MCF 10A (cell line): ENCODE results near the gene FIBIN. TPM values are rescaled to one million over a fixed set of nuclear protein-coding genes. Genes with fewer than 3 reads are reported as not detected.

Source experiments
- BruUV-seq: library from RNA; stranded (reverse); fragments of 400-500 nt; replicated peaks from 2 replicates; lab custom pipeline; 2021; lab: Mats Ljungman, UMichigan
- CTCF ChIA-PET: fragments of 300-600 bp; sonication (Branson Sonifier 250); formaldehyde crosslinking; extraction: SDS; loops from one replicate; lab custom pipeline; 2021; ENCODE audit warnings: antibody characterized with exemption, inconsistent platforms; lab: Yijun Ruan, JAX
- POLR2A ChIA-PET: fragments of 300-600, 350-650 bp; sonication (Branson Sonifier 250); formaldehyde crosslinking; extraction: SDS; loops from one replicate; lab custom pipeline; 2020; ENCODE audit warnings: antibody characterized with exemption, inconsistent platforms; lab: Yijun Ruan, JAX
- DNase-seq: peaks from one replicate; pipeline ENCODE4 v3.0.0-alpha.2; 2018; ENCODE audit not compliant: unreplicated experiment
- H3K27ac Mint-ChIP-seq: one replicate; pipeline ENCODE4 v1.8.0; 2022; ENCODE audit warnings: mild to moderate bottlenecking, low read depth, mixed read lengths; ENCODE audit not compliant: unreplicated experiment
- H3K27me3 Mint-ChIP-seq: one replicate; pipeline ENCODE4 v1.8.0; 2022; ENCODE audit warnings: mixed read lengths; ENCODE audit not compliant: insufficient read depth, unreplicated experiment
- H3K36me3 Mint-ChIP-seq: one replicate; pipeline ENCODE4 v1.8.0; 2022; ENCODE audit warnings: mild to moderate bottlenecking, moderate library complexity, mixed read lengths; ENCODE audit not compliant: insufficient read depth, unreplicated experiment
- H3K4me1 Mint-ChIP-seq: one replicate; pipeline ENCODE4 v1.8.0; 2022; ENCODE audit warnings: mixed read lengths; ENCODE audit not compliant: insufficient read depth, unreplicated experiment
- H3K4me3 Mint-ChIP-seq: one replicate; pipeline ENCODE4 v1.8.0; 2022; ENCODE audit warnings: mild to moderate bottlenecking, moderate library complexity, mixed read lengths; ENCODE audit not compliant: unreplicated experiment
- H3K9me3 Mint-ChIP-seq: one replicate; pipeline ENCODE4 v1.8.0; 2022; ENCODE audit warnings: mixed read lengths; ENCODE audit not compliant: unreplicated experiment
- intact Hi-C: fragments of 100-400 bp; cut with micrococcal nuclease; formaldehyde crosslinking; loops from 2 replicates; pipeline ENCODE4 v1.14.1; 2022
- total RNA-seq: library from RNA; stranded (reverse); gene quantifications from 2 replicates; pipeline ENCODE4 v1.2.3, GENCODE V29; 2022
- TF ChIP-seq, protein P1 (sequence below): fragments of 200-600 bp; IDR thresholded peaks from one replicate; pipeline ENCODE4 v1.8.0; 2022; ENCODE audit warnings: antibody characterized with exemption, mild to moderate bottlenecking; ENCODE audit not compliant: unreplicated experiment

The FIBIN gene
- total RNA-seq, 1 experiment from 2014 or later = 5.0 TPM

DNA sequence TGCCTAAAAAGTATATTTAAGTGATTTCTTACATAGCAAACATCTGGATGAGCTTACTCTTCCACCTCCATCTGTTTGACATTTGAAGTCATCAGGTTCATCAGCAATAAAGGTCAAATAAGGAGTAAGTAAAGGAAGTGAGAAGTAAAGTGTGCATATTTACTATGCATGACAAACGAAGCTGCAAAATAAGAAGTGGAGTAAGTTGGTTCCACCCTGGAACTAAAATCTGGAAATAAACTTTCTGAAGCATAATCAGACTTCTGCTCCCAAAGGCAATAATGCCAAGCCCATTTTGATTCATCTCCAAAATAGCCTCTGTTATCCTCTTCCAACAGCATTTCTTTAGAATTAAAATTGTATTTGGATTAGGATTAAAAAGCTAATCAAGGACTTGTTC is 8.4 kb upstream of the FIBIN start:
- Mint-ChIP-seq H3K4me3 (no peak overlapping the region), H3K27ac (no peak overlapping the region), H3K4me1 (no peaks in the 10 kb centered on the region), H3K27me3 (no peaks in the 10 kb centered on the region), H3K36me3 (no peaks in the 10 kb centered on the region), H3K9me3 (peaks cover 23% of the 10 kb centered on the region)
- CTCF ChIA-PET = no interaction called here
- intact Hi-C loops = no loop called here
- TF ChIP-seq, protein P1, sequence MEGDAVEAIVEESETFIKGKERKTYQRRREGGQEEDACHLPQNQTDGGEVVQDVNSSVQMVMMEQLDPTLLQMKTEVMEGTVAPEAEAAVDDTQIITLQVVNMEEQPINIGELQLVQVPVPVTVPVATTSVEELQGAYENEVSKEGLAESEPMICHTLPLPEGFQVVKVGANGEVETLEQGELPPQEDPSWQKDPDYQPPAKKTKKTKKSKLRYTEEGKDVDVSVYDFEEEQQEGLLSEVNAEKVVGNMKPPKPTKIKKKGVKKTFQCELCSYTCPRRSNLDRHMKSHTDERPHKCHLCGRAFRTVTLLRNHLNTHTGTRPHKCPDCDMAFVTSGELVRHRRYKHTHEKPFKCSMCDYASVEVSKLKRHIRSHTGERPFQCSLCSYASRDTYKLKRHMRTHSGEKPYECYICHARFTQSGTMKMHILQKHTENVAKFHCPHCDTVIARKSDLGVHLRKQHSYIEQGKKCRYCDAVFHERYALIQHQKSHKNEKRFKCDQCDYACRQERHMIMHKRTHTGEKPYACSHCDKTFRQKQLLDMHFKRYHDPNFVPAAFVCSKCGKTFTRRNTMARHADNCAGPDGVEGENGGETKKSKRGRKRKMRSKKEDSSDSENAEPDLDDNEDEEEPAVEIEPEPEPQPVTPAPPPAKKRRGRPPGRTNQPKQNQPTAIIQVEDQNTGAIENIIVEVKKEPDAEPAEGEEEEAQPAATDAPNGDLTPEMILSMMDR = no peak
- no peak for DNase-seq
- POLR2A ChIA-PET = no interaction called here
- BruUV-seq = no TSS peak

DNA sequence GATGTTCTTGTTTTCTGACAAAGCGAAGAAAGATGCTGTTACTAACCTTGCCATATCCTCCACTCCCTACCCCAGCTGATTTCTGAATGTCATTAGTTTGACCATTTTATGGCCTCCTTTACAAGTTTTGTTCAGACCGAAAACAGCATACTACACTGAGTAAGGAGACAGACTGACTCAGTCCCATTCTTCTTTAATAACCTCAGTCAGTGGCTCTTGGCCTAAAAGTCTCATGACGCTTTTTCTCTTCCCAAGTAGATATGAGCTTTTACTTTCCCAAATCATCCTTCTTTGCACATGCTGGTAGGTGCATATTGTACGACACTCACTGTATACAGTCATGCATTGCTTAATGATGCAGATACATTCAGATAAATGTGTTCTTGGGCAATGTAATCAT is 8.0 kb upstream of the FIBIN start:
- H3K27ac Mint-ChIP-seq = no peak overlapping the region
- H3K4me3 Mint-ChIP-seq = no peak overlapping the region
- H3K9me3 Mint-ChIP-seq = peaks cover 23% of the 10 kb centered on the region
- ChIA-PET CTCF (interaction anchor here (0.6 to 1.0 kb wide), 3 partner anchors 55 to 352 kb away, joined by 3 to 4 read pairs (median 3); partner anchors contain the start of gene BBOX1), POLR2A (no interaction called here)
- no peaks in the 10 kb centered on the region for H3K27me3 Mint-ChIP-seq
- H3K36me3 Mint-ChIP-seq = no peaks in the 10 kb centered on the region
- BruUV-seq = no TSS peak
- no peaks in the 10 kb centered on the region for H3K4me1 Mint-ChIP-seq
- intact Hi-C loops = no loop called here
- TF ChIP-seq, protein P1 = no peak
- no peak for DNase-seq

DNA sequence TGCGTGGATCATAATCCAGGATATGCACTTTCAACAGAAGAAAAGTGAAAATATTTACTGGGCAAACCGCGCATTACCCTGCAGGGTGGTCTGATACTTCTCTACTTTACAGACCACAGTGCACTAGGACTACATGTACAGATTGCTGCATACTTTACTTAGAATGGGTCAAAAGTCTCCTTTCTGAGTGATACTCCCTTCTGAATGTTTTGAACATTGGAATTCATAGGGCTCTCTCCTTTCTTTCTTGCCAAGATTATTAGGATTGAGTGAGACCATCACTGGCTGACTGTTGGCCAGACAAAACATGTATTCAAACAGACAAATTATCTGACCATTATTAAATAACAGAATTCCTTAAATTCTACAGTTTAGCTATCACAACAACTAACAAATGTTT is 6.6 kb upstream of the FIBIN start:
- DNase-seq = no peak
- TF ChIP-seq, protein P1 = no peak
- BruUV-seq = no TSS peak
- Mint-ChIP-seq H3K27me3 (no peaks in the 10 kb centered on the region), H3K27ac (no peak overlapping the region), H3K4me1 (peaks cover 11% of the 10 kb centered on the region), H3K9me3 (peaks cover 14% of the 10 kb centered on the region), H3K36me3 (no peaks in the 10 kb centered on the region), H3K4me3 (no peak overlapping the region)
- ChIA-PET POLR2A (no interaction called here), CTCF (interaction anchor here (0.5 kb wide), 1 partner anchor 39 kb away, joined by 3 read pairs; no protein-coding TSS in a partner anchor)
- intact Hi-C loops = no loop called here

DNA sequence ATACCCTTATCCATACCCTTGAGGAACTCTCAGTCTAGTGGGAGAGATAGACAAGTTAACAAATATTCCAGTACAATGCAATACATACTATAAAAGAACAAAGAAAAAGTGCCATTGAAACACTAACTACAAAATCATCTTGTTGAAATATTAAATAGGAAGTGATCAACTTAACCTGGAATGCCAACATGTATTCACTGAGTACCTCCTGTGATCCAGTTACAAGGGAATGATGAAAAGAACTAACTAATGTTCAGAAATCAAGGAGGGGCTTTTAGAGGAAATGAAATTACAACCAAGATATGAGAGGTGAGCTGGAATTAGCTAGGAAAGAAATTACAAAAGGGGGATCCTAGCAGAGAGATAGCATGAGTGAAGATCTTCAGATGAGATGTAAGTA is 6.2 kb upstream of the FIBIN start:
- H3K9me3 Mint-ChIP-seq = peaks cover 10% of the 10 kb centered on the region
- BruUV-seq = no TSS peak
- no peaks in the 10 kb centered on the region for H3K27me3 Mint-ChIP-seq
- H3K4me1 Mint-ChIP-seq = peaks cover 14% of the 10 kb centered on the region
- TF ChIP-seq, protein P1 = no peak
- no peak overlapping the region for H3K27ac Mint-ChIP-seq
- no peak for DNase-seq
- CTCF ChIA-PET = interaction anchor here (0.5 kb wide), 1 partner anchor 39 kb away, joined by 3 read pairs; no protein-coding TSS in a partner anchor
- H3K4me3 Mint-ChIP-seq = no peak overlapping the region
- POLR2A ChIA-PET = no interaction called here
- intact Hi-C loops = no loop called here
- H3K36me3 Mint-ChIP-seq = no peaks in the 10 kb centered on the region
